G401.6 (cell line): Measurements from ENCODE around the gene POLR2I.
"Not testable (repeated sequence)": the region's sequence is repeated elsewhere in the genome, so short reads cannot be mapped to it uniquely, and the experiment has no call there.

Experiments
- FAIRE-seq: peaks from 2 replicates; lab custom pipeline; 2012; peaks lifted over from hg19 to GRCh38; lab: Jason Lieb, UNC

The POLR2I gene

GRCh38 chr19:36099166-36099785 lies 15.4 kb downstream of the POLR2I start:
- no peak for FAIRE-seq

- no peak for FAIRE-seq
These were observed 17.6 kb downstream of the POLR2I start for GRCh38 chr19:36097036-36097435.

GRCh38 chr19:36093687-36094086 lies 21.0 kb downstream of the POLR2I start:
- no peak for FAIRE-seq

- FAIRE-seq, result no peak
These were observed 21.5 kb downstream of the POLR2I start for GRCh38 chr19:36093146-36093662.

- FAIRE-seq, result no peak
These were observed 22.1 kb downstream of the POLR2I start for GRCh38 chr19:36092566-36092965.

GRCh38 chr19:36090910-36091695 lies 23.6 kb downstream of the POLR2I start:
- no peak for FAIRE-seq

GRCh38 chr19:36089847-36090246 lies 24.8 kb downstream of the POLR2I start:
- FAIRE-seq, result no peak

GRCh38 chr19:36086326-36086725 lies 28.3 kb downstream of the POLR2I start:
- FAIRE-seq, result no peak

- FAIRE-seq, result no peak
These were observed 30.3 kb downstream of the POLR2I start for GRCh38 chr19:36084231-36085009.

GRCh38 chr19:36082916-36083315 lies 31.8 kb downstream of the POLR2I start:
- FAIRE-seq, result no peak

GRCh38 chr19:36081894-36082293 lies 32.8 kb downstream of the POLR2I start:
- no peak for FAIRE-seq

- no peak for FAIRE-seq
These were observed 33.3 kb downstream of the POLR2I start for GRCh38 chr19:36081385-36081784.

GRCh38 chr19:36079389-36079945 lies 35.2 kb downstream of the POLR2I start:
- no peak for FAIRE-seq

- no peak for FAIRE-seq
These were observed 41.4 kb downstream of the POLR2I start for GRCh38 chr19:36073121-36073876.

- FAIRE-seq, result no peak
These were observed 42.6 kb downstream of the POLR2I start for GRCh38 chr19:36072081-36072480.

GRCh38 chr19:36068810-36069499 lies 45.7 kb downstream of the POLR2I start:
- not testable (repeated sequence) for FAIRE-seq

- FAIRE-seq, result no peak
These were observed 47.0 kb downstream of the POLR2I start for GRCh38 chr19:36067681-36068080.

- FAIRE-seq, result no peak
These were observed 49.8 kb downstream of the POLR2I start for GRCh38 chr19:36064826-36065225.
